Thoracic aorta endothelial cell (primary cell): ENCODE results near the gene AP5S1. TPM values are rescaled to one million over a fixed set of nuclear protein-coding genes. Genes with fewer than 3 reads are reported as not detected.

Experiments
- total RNA-seq: library from RNA; depleted of rRNA; stranded (reverse); fragments of >200 nt; gene quantifications from 2 replicates; pipeline ENCODE4 v1.2.3, GENCODE V29; 2012

AP5S1 gene
- total RNA-seq = 13.6 and 14.0 TPM in 2 replicates

GRCh38 chr20:3820048-3820900 lies at the start of gene AP5S1:
AP5S1 (plus strand) TSS chr20:3820547; CDS start chr20:3822118, 1,571 bp downstream.

GRCh38 chr20:3781153-3781910 lies 39.0 kb upstream of the AP5S1 start, which contains the start of gene SPEF1:
SPEF1 (minus strand) TSS chr20:3781448; CDS start chr20:3781287, 161 bp downstream.

GRCh38 chr20:3786665-3787323 lies 33.6 kb upstream of the AP5S1 start, which contains the start of gene CENPB:
CENPB (minus strand) TSS chr20:3786740; CDS start chr20:3786483, 257 bp downstream.

GRCh38 chr20:3795511-3796468 lies 24.6 kb upstream of the AP5S1 start, which contains the start of gene CDC25B:
CDC25B (plus strand) TSS chr20:3796310; CDS start chr20:3796532, 222 bp downstream.

GRCh38 chr20:3846740-3847428 lies 26.5 kb downstream of the AP5S1 start, which contains the start of gene MAVS:
MAVS (plus strand) TSS chr20:3846834; CDS start chr20:3854625, 7,791 bp downstream.

Other genes with a start within 250 kb of the AP5S1 start
- gene GFRA4, start 157.1 kb upstream of the AP5S1 start, total RNA-seq = not detected in 2 replicates
- not detected in 2 replicates for gene ADAM33, start 138.5 kb upstream of the AP5S1 start, total RNA-seq
- not detected in 2 replicates for gene SIGLEC1, start 107.9 kb upstream of the AP5S1 start, total RNA-seq
- 5.2 and 23.8 TPM in 2 replicates for gene HSPA12B, start 87.9 kb upstream of the AP5S1 start, total RNA-seq
- gene ADISSP, start 52.8 kb upstream of the AP5S1 start, total RNA-seq = 29.0 and 33.6 TPM in 2 replicates
- 0.13 TPM in 1 of 2 replicates, not detected in the other for gene SPEF1, start 39.1 kb upstream of the AP5S1 start, total RNA-seq
- 70.2 and 76.9 TPM in 2 replicates for gene CENPB, start 33.8 kb upstream of the AP5S1 start, total RNA-seq
- gene CDC25B, start 24.2 kb upstream of the AP5S1 start, total RNA-seq = 34.8 and 52.6 TPM in 2 replicates
- gene MAVS, start 26.3 kb downstream of the AP5S1 start, total RNA-seq = 30.3 and 43.3 TPM in 2 replicates
- gene PANK2, start 68.8 kb downstream of the AP5S1 start, total RNA-seq = 56.6 and 68.4 TPM in 2 replicates
- 8.8 and 9.5 TPM in 2 replicates for gene RNF24, start 195.0 kb downstream of the AP5S1 start, total RNA-seq